Peyer's patch (tissue), 4 donors: ENCODE data around the gene YIPF6.
"Not testable (repeated sequence)": the region's sequence is repeated elsewhere in the genome, so short reads cannot be mapped to it uniquely, and the experiment has no call there.

ENCODE experiments used
- CTCF ChIP-seq, 6 experiments: fragments of 450-650 bp in 4 of 6; fragments of 200-600 bp in 2 of 6; sonication (generic) in 1 of 6; IDR thresholded peaks; one replicate each; pipeline ENCODE4 v1.5.1; 2017 to 2019; ENCODE audit warnings: antibody characterized with exemption in 6 of 6, mild to moderate bottlenecking in 3 of 6, moderate library complexity in 1 of 6
- POLR2A ChIP-seq, 2 donors: fragments of 450-650 bp; IDR thresholded peaks; one replicate each; pipeline ENCODE4 v1.5.1; 2017; ENCODE audit warnings: antibody characterized with exemption in 2 of 2, mild to moderate bottlenecking in 2 of 2, moderate library complexity in 2 of 2

GRCh38 chrX:68524680-68525079 lies 25.8 kb downstream of the YIPF6 start:
- not testable (repeated sequence) for TF ChIP-seq CTCF, POLR2A (IDR thresholded peaks at IDR 0.05)
